Melanocyte of skin (primary cell): ENCODE results near the gene MAK. TPM values are rescaled to one million over a fixed set of nuclear protein-coding genes. Genes with fewer than 3 reads are reported as not detected.

Source experiments
- small RNA-seq, 2 donors: library from RNA; depleted of rRNA; stranded (forward); fragments of <200 nt; gene quantifications; one replicate each; pipeline ENCODE3, GENCODE V24; 2012
- total RNA-seq, 2 donors: library from RNA; depleted of rRNA; stranded (reverse); fragments of >200 nt; gene quantifications; 2 replicates each; pipeline ENCODE4 v1.2.3, GENCODE V29; 2012

The MAK gene
- under 1 TPM in 1 of 2 donors, not detected in 1; 0.33 TPM for total RNA-seq

GRCh38 chr6:10837995-10838793 lies at the start of gene MAK:
TSS of gene MAK (minus strand) at chr6:10838539. CDS start at chr6:10830648, 7,891 bp downstream.

GRCh38 chr6:10886691-10887502 lies 48.6 kb upstream of the MAK start, which contains the start of gene SYCP2L:
TSS of gene SYCP2L (plus strand) at chr6:10887052. CDS start at chr6:10887127, 75 bp downstream.

GRCh38 chr6:10747251-10747972 lies 90.9 kb downstream of the MAK start, which contains the start of gene TMEM14B:
TSS of gene TMEM14B (plus strand) at chr6:10747805. CDS start at chr6:10749246, 1,441 bp downstream.

GRCh38 chr6:10722820-10723566 lies 115.3 kb downstream of the MAK start, which contains the start of gene TMEM14C:
TSS of gene TMEM14C (plus strand) at chr6:10723070. CDS start at chr6:10724614, 1,544 bp downstream.

Small RNA genes within 50 kb of the gene (small RNA-seq; reads per million reads assigned to genes)
- gene RNA5SP203, result 0 to 0.06 reads per million in 2 donors

Other genes starting within 250 kb of the MAK start
- gene C6orf52, start 143.9 kb downstream of the MAK start, total RNA-seq, result not detected
- 10 to 100 TPM; 14.1 to 28.6 TPM for gene PAK1IP1, start 143.6 kb downstream of the MAK start, total RNA-seq
- 10 to 100 TPM; 85.3 to 95.2 TPM for gene TMEM14C, start 115.5 kb downstream of the MAK start, total RNA-seq
- gene TMEM14B, start 90.7 kb downstream of the MAK start, total RNA-seq, result 10 to 100 TPM; 47.8 to 57.3 TPM
- not detected for gene GCM2, start 43.5 kb upstream of the MAK start, total RNA-seq
- gene SYCP2L, start 48.5 kb upstream of the MAK start, total RNA-seq, result under 1 TPM in 1 of 2 donors, not detected in 1; 0.69 TPM
- 1 to 10 TPM; 2.8 to 8.0 TPM for gene ELOVL2, start 205.8 kb upstream of the MAK start, total RNA-seq